Caco-2 (cell line): ENCODE results near the gene SAMD4A. TPM values are rescaled to one million over a fixed set of nuclear protein-coding genes. Genes with fewer than 3 reads are reported as not detected.

Source experiments
- BruUV-seq: library from RNA; stranded (reverse); fragments of 400-500 nt; replicated peaks from 2 replicates; lab custom pipeline; 2021; lab: Mats Ljungman, UMichigan
- CTCF ChIA-PET: fragments of 300-600 bp; sonication (Branson Sonifier 250); formaldehyde crosslinking; loops from one replicate; lab custom pipeline; 2022; ENCODE audit warnings: antibody characterized with exemption; lab: Charles Lee
- POLR2A ChIA-PET: fragments of 300-600 bp; sonication (Branson Sonifier 250); formaldehyde crosslinking; loops from one replicate; lab custom pipeline; 2022; ENCODE audit warnings: antibody characterized with exemption; lab: Charles Lee
- DNase-seq, 2 experiments: peaks; one replicate each; pipeline versions ENCODE4 v3.0.0 to v3.0.0-alpha.2; 2020 to 2022
- H3K27me3 ChIP-seq: replicated peaks from 2 replicates; pipeline ENCODE4 v1.6.0; 2011; ENCODE audit warnings: low read length; ENCODE audit not compliant: control insufficient read depth, insufficient read depth
- H3K36me3 ChIP-seq: 2 replicates; pipeline ENCODE4 v1.5.1; 2011; ENCODE audit warnings: low read length; ENCODE audit not compliant: control insufficient read depth, insufficient read depth
- H3K4me1 ChIP-seq: fragments of 250-450 bp; sonication (Bioruptor Pico); 2 replicates; pipeline ENCODE4 v1.5.1; 2020; ENCODE audit warnings: mild to moderate bottlenecking
- H3K4me3 ChIP-seq: 2 replicates; pipeline ENCODE4 v1.5.1; 2011; ENCODE audit warnings: low read depth, mild to moderate bottlenecking, control low read depth, low read length
- H3K9me3 ChIP-seq: fragments of 250-450 bp; sonication (Bioruptor Pico); 2 replicates; pipeline ENCODE4 v1.5.1; 2020; ENCODE audit warnings: mild to moderate bottlenecking, moderate library complexity
- H3K27ac Mint-ChIP-seq: one replicate; pipeline ENCODE4 v1.8.0; 2022; ENCODE audit warnings: mixed read lengths; ENCODE audit not compliant: unreplicated experiment
- H3K27me3 Mint-ChIP-seq: one replicate; pipeline ENCODE4 v1.8.0; 2022; ENCODE audit warnings: mixed read lengths; ENCODE audit not compliant: insufficient read depth, unreplicated experiment
- H3K36me3 Mint-ChIP-seq: one replicate; pipeline ENCODE4 v1.8.0; 2022; ENCODE audit warnings: mild to moderate bottlenecking, mixed read lengths; ENCODE audit not compliant: insufficient read depth, unreplicated experiment
- H3K4me1 Mint-ChIP-seq: one replicate; pipeline ENCODE4 v1.8.0; 2022; ENCODE audit warnings: low read depth, mixed read lengths; ENCODE audit not compliant: unreplicated experiment
- H3K4me3 Mint-ChIP-seq: one replicate; pipeline ENCODE4 v1.8.0; 2022; ENCODE audit warnings: mild to moderate bottlenecking, moderate library complexity, mixed read lengths; ENCODE audit not compliant: unreplicated experiment
- H3K9me3 Mint-ChIP-seq: one replicate; pipeline ENCODE4 v1.8.0; 2022; ENCODE audit warnings: mixed read lengths; ENCODE audit not compliant: unreplicated experiment
- CTCF ChIP-seq, 2 experiments: fragments of 200-600 bp in 1 of 2; IDR thresholded peaks; 1 replicate in 1 of 2; 2 replicates in 1 of 2; pipeline versions ENCODE4 v1.5.1 to v1.8.0; 2011 to 2022; ENCODE audit warnings: antibody characterized with exemption in 1 of 2, control low read depth in 1 of 2, inconsistent platforms in 1 of 2, low read depth in 1 of 2, low read length in 1 of 2, mild to moderate bottlenecking in 1 of 2, moderate library complexity in 1 of 2; ENCODE audit not compliant: insufficient read depth in 1 of 2, severe bottlenecking in 1 of 2, unreplicated experiment in 1 of 2
- intact Hi-C: fragments of 100-400 bp; cut with micrococcal nuclease; formaldehyde crosslinking; loops from one replicate; pipeline ENCODE4 v1.10.0; 2022; ENCODE audit not compliant: unreplicated experiment
- total RNA-seq: library from RNA; stranded (reverse); gene quantifications from 2 replicates; pipeline ENCODE4 v1.2.3, GENCODE V29; 2022

Gene SAMD4A
- total RNA-seq, 1 experiment from 2014 or later = 60.8 TPM

GRCh38 chr14:54715811-54716210 lies 148.9 kb downstream of the SAMD4A start:
- ChIA-PET POLR2A (no interaction called here), CTCF (no interaction called here)
- intact Hi-C loops = no loop called here
- BruUV-seq = no TSS peak
- H3K27ac Mint-ChIP-seq = no peak overlapping the region
- H3K9me3 Mint-ChIP-seq = no peaks in the 10 kb centered on the region
- no peaks in the 10 kb centered on the region for H3K36me3 ChIP-seq
- H3K27me3 Mint-ChIP-seq = no peaks in the 10 kb centered on the region
- DNase-seq = no peak
- no peak for TF ChIP-seq CTCF (IDR thresholded peaks at IDR 0.05; ENCODE audit: insufficient read depth in 1 of 2, low read depth in 1 of 2, low read length in 1 of 2, severe bottlenecking in 1 of 2, unreplicated experiment in 1 of 2)
- peaks cover 30% of the 10 kb centered on the region for H3K36me3 Mint-ChIP-seq
- peaks cover 14% of the 10 kb centered on the region for H3K4me1 Mint-ChIP-seq
- no peak overlapping the region for H3K4me3 Mint-ChIP-seq
- peaks cover 18% of the 10 kb centered on the region; the same call in 1 of the 2 replicates for H3K4me1 ChIP-seq
- H3K4me3 ChIP-seq = no peak overlapping the region
- no peaks in the 10 kb centered on the region for H3K9me3 ChIP-seq
- H3K27me3 ChIP-seq = no peaks in the 10 kb centered on the region

GRCh38 chr14:54716862-54717261 lies 149.9 kb downstream of the SAMD4A start:
- BruUV-seq = no TSS peak
- no peak for TF ChIP-seq CTCF (IDR thresholded peaks at IDR 0.05; ENCODE audit: insufficient read depth in 1 of 2, low read depth in 1 of 2, low read length in 1 of 2, severe bottlenecking in 1 of 2, unreplicated experiment in 1 of 2)
- no peaks in the 10 kb centered on the region for H3K27me3 ChIP-seq
- POLR2A ChIA-PET = no interaction called here
- no peak overlapping the region for H3K4me3 ChIP-seq
- no peaks in the 10 kb centered on the region for H3K36me3 ChIP-seq
- Mint-ChIP-seq H3K4me1 (peaks cover 19% of the 10 kb centered on the region), H3K27me3 (no peaks in the 10 kb centered on the region), H3K9me3 (no peaks in the 10 kb centered on the region), H3K27ac (no peak overlapping the region), H3K36me3 (peaks cover 29% of the 10 kb centered on the region), H3K4me3 (no peak overlapping the region)
- H3K9me3 ChIP-seq = no peaks in the 10 kb centered on the region
- peaks cover 21% of the 10 kb centered on the region; the same call in 1 of the 2 replicates for H3K4me1 ChIP-seq
- CTCF ChIA-PET = no interaction called here
- no peak for DNase-seq
- intact Hi-C loops = no loop called here

DNA sequence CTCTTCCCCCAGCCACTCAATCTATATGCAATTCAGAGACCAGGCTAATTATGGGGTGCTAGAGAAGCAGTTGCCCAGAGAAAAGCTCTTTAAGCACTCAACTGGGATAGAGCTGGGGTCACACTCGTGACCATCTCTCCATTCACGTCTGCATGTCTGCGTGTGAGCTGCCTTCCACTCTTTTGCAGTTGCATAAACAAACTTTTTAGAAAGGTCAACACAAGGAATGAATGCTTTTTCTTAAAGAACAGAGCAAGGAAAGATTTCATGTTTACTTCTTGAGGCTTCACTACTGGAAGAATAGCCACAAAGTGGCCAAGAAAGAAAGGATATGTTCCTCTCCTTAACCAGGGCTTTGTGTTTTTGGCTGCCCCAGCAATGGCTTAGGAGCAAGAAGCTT lies 151.1 kb downstream of the SAMD4A start:
- Mint-ChIP-seq H3K9me3 (no peaks in the 10 kb centered on the region), H3K36me3 (peaks cover 35% of the 10 kb centered on the region), H3K4me3 (no peak overlapping the region), H3K27ac (no peak overlapping the region), H3K4me1 (peaks cover 19% of the 10 kb centered on the region), H3K27me3 (no peaks in the 10 kb centered on the region)
- intact Hi-C loops = no loop called here
- TF ChIP-seq CTCF (IDR thresholded peaks at IDR 0.05; ENCODE audit: insufficient read depth in 1 of 2, low read depth in 1 of 2, low read length in 1 of 2, severe bottlenecking in 1 of 2, unreplicated experiment in 1 of 2) = no peak
- DNase-seq = no peak
- BruUV-seq = no TSS peak
- POLR2A ChIA-PET = interaction anchor here (0.7 kb wide), 1 partner anchor 118 kb away, joined by 9 read pairs; no protein-coding TSS in a partner anchor
- H3K9me3 ChIP-seq = no peaks in the 10 kb centered on the region
- H3K36me3 ChIP-seq = no peaks in the 10 kb centered on the region
- H3K4me3 ChIP-seq = no peak overlapping the region
- CTCF ChIA-PET = interaction anchor here (0.6 kb wide), 1 partner anchor 36 kb away, joined by 4 read pairs; no protein-coding TSS in a partner anchor
- peaks cover 24% of the 10 kb centered on the region; the same call in 1 of the 2 replicates for H3K4me1 ChIP-seq
- H3K27me3 ChIP-seq = no peaks in the 10 kb centered on the region
